ENCODE measurements around the gene WNK2. TPM values are rescaled to one million over a fixed set of nuclear protein-coding genes. Genes with fewer than 3 reads are reported as not detected.

Gene WNK2
- total RNA-seq, 2 experiments from 2014 or later: 1.7 to 2.8 TPM

DNA sequence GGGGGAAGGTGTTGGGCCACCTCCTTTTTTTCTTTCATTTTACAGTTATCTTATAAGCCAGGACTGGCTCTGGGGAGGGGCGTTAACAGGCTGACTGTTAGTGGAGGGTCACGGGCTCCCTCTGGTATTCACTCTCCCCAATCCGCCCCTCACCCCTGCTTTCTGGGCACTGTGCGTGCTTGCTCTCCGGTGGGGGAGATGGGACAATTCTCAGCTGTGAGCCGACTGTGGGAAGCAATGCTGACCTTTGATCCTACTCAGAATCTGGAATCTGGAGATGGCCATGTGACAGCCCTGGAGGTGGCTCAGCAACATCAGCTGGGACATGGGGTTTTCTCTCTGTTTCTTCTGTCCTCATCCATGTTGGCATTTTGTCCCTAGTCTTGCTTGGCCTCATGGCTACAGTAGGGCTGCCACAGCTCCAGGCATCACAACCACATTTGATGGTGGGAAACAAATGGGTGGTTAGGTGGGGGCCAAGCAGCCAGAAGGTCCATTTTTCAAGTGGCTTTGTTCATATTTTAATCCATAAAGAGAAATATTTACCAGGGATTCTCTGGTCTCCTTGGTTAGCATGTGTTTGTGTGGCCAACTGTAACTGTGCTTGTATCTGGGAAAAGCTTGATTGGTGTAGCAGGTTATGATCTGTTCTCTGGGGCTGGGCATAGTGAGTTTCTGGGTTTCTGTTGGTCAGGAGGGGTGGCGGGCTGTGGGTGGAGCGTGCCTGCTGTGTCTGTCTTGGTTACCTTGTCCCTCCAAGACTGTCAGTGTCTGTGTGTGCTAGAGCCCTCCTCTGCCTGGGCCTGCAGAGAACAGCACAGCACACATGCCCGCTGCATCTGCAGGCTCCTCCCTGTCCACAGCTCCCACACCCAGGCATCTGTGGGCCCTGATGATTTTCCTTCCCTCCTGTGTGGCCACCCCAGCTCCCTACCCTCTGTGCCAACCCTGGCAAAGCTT is 12.4 kb downstream of the WNK2 start:
- DNase-seq (no peak), ATAC-seq (no peak)
- no peak overlapping the region for H3K27ac Mint-ChIP-seq
- H3K4me1 Mint-ChIP-seq (ENCODE audit: low read depth): no peaks in the 10 kb centered on the region
- TF ChIP-seq, protein P1, sequence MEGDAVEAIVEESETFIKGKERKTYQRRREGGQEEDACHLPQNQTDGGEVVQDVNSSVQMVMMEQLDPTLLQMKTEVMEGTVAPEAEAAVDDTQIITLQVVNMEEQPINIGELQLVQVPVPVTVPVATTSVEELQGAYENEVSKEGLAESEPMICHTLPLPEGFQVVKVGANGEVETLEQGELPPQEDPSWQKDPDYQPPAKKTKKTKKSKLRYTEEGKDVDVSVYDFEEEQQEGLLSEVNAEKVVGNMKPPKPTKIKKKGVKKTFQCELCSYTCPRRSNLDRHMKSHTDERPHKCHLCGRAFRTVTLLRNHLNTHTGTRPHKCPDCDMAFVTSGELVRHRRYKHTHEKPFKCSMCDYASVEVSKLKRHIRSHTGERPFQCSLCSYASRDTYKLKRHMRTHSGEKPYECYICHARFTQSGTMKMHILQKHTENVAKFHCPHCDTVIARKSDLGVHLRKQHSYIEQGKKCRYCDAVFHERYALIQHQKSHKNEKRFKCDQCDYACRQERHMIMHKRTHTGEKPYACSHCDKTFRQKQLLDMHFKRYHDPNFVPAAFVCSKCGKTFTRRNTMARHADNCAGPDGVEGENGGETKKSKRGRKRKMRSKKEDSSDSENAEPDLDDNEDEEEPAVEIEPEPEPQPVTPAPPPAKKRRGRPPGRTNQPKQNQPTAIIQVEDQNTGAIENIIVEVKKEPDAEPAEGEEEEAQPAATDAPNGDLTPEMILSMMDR (IDR thresholded peaks at IDR 0.05): no peak
- intact Hi-C loops (cut with micrococcal nuclease): no loop called here
- POLR2A ChIA-PET: no interaction called here
- CTCF ChIA-PET: interaction anchor here (0.8 to 1.7 kb wide), 3 partner anchors 13 to 88 kb away, joined by 3 to 4 read pairs (median 3); no protein-coding TSS in a partner anchor
- H3K36me3 Mint-ChIP-seq (ENCODE audit: low read depth): no peaks in the 10 kb centered on the region
- H3K9me3 Mint-ChIP-seq: no peaks in the 10 kb centered on the region
- no peaks in the 10 kb centered on the region for H3K27me3 Mint-ChIP-seq
- H3K4me3 Mint-ChIP-seq: no peak overlapping the region

- intact Hi-C loops (cut with micrococcal nuclease): no loop called here
- TF ChIP-seq, protein P1 (IDR thresholded peaks at IDR 0.05): no peak
- Mint-ChIP-seq H3K4me1 (ENCODE audit: low read depth) (no peaks in the 10 kb centered on the region), H3K9me3 (no peaks in the 10 kb centered on the region), H3K27ac (no peak overlapping the region), H3K4me3 (no peak overlapping the region), H3K36me3 (ENCODE audit: low read depth) (no peaks in the 10 kb centered on the region), H3K27me3 (no peaks in the 10 kb centered on the region)
- ChIA-PET CTCF (interaction anchor here (0.8 kb wide), 1 partner anchor 89 kb away, joined by 3 read pairs; no protein-coding TSS in a partner anchor), POLR2A (interaction anchor here (0.5 kb wide), 1 partner anchor 28 kb away, joined by 3 read pairs; no protein-coding TSS in a partner anchor)
- ATAC-seq: no peak
- no peak for DNase-seq
Observed at GRCh38 chr9:93197670-93198069, 13.7 kb downstream of the WNK2 start.

- Mint-ChIP-seq H3K4me3 (no peak overlapping the region), H3K27ac (no peak overlapping the region), H3K9me3 (no peaks in the 10 kb centered on the region), H3K27me3 (no peaks in the 10 kb centered on the region), H3K4me1 (ENCODE audit: low read depth) (no peaks in the 10 kb centered on the region), H3K36me3 (ENCODE audit: low read depth) (no peaks in the 10 kb centered on the region)
- intact Hi-C loops (cut with micrococcal nuclease): no loop called here
- POLR2A ChIA-PET: interaction anchor here (0.5 to 0.6 kb wide), 3 partner anchors 28 to 1541 kb away, joined by 3 read pairs; no protein-coding TSS in a partner anchor
- ATAC-seq: no peak
- TF ChIP-seq, protein P1 (IDR thresholded peaks at IDR 0.05): no peak
- DNase-seq: no peak
- CTCF ChIA-PET: no interaction called here
Observed at GRCh38 chr9:93198117-93198837, 14.3 kb downstream of the WNK2 start.

DNA sequence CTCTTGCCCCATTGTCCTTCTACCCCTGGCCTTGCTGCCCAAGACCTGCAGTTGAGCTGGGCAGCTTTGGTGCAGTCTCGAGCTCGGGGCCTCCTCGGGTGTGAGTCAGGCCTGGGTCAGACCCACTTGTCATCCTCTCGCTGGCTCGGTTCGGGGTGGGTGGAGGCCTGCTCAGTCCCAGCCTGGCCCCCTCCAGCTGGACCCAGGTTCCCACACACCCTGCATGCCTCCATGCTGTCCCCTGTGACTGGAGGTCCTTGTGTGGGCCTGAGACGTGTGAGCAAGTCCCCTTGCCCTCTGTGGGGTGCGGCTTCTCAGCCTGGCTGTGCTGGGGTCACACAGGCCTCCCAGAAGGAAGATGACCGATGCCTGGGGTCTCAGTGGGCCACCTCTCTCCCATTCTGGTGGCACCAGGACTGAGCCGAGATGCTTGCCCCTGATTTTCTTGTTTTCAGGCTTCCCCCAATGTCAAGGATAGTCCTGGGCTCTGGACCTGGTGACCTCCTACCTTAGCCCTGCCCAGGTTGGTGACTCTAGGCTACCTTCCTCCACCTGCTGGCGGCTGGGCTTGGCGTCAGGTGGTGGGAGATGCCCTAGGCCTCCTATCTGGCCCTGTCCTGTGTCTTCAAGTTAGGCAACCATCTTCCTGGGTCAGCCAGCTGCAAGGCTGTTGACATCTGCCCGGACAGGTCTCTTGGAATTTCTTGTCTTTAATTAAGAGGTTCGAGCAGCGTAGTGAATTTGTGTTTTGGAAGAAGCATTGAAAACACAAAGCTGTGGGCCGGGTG is 15.1 kb downstream of the WNK2 start:
- ChIA-PET CTCF (no interaction called here), POLR2A (interaction anchor here (0.6 kb wide), 2 partner anchors 614 to 1541 kb away, joined by 3 read pairs; no protein-coding TSS in a partner anchor)
- intact Hi-C loops (cut with micrococcal nuclease): no loop called here
- no peak for ATAC-seq
- TF ChIP-seq, protein P1 (IDR thresholded peaks at IDR 0.05): no peak
- H3K4me3 Mint-ChIP-seq: no peak overlapping the region
- no peaks in the 10 kb centered on the region for H3K27me3 Mint-ChIP-seq
- no peak overlapping the region for H3K27ac Mint-ChIP-seq
- no peak for DNase-seq
- H3K4me1 Mint-ChIP-seq (ENCODE audit: low read depth): no peaks in the 10 kb centered on the region
- no peaks in the 10 kb centered on the region for H3K9me3 Mint-ChIP-seq
- no peaks in the 10 kb centered on the region for H3K36me3 Mint-ChIP-seq (ENCODE audit: low read depth)
